ENCODE data around the gene PRRT4.

The PRRT4 gene

DNA sequence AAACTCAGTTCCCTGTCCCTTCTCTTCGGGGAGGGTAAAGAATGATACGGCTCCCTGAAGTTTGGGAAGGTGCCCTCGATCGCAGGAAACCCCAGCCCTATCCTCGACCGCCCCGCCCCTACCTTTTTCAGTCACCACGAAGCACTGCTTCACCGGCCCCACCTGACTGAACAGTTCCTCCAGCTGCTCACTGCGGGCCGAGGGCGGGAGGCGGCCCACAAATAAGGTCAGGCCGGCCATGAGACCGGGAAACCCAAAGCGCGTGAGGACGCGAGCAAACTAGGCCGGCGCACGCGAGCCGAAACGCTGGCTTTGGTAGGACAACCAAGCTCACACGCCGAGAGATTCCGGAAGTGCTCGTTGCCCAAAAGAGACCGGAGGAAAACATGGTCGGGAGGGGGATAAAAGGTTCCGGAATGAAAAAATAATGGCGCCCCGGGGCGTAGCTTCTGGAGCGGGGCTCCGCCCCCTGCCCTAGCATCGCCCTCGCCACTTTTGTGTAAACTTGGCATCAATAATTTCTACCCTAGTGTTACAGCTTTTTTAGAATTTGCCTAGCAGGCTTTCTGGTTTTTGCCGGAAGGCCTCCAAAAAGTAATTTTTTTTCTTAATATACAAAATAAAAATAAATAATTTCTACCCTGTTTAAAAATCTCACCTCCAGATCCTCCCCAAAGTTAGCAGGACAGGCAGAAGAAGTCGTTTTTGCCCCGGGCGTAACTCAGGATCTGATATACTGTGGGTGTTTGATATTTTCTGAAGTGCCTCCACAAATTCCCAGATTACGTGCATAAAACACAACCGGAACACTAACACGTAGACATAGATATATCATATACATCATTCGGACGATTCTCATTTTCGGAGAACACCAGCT is 17.7 kb downstream of the PRRT4 start, which contains the start of gene RBM28:
Gene RBM28 (minus strand): TSS at position 355 of the 877 bp plus-strand sequence. CDS start 115 bp downstream, at position 240.
- peak; percentile 87 for DNase-seq

DNA sequence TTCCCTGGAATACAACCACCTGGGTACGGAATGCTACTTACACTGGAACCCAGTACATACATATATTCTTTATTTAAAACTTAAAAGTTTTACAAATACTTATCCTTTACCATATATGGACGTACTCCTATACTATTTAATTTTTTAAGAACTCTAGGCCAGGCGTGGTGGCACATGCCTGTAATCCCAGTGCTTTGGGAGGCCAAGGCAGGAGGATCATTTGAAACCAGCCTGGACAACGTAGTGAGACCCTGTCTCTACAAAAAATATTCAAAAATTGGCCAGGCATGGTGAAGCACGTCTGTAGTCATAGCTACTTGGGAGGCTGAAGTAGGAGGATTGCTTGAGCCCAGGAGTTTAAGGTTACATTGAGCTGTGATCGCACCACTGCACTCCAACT is 19.8 kb downstream of the PRRT4 start:
- DNase-seq = no peak

DNA sequence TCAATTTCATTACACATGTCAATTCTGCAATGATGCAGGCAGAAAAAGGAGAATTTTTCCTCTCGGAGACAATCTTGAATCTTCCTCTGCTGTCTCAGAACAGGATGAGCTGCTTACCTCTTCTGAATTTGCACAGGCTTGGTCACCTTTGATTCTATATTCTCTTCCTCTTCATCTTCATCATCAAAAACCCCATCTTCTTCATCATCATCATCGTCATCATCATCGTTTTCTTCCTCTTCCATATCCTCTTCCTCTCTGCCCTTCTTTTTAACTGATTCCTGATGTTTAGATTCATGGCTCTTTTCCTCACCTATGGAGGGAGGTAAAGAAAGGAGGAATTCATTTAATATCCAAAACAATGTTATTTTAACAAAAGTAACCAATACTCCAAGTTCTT is 25.8 kb downstream of the PRRT4 start:
- DNase-seq = no peak

DNA sequence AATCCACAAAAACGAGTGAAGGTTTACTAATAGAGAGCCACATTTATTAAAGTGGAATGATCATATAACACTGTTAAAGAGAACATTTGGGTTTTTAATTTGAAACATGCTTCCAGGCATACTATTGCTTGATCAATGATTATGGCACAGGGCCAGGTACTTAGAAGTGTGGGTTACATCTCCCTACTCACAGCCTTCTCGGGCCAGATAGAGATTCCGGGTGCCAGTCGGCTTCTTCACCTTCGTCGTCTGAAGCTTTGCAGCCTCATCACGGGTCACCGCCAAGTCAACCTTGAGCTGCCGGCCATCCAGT is 37.2 kb downstream of the PRRT4 start:
- DNase-seq = no peak

DNA sequence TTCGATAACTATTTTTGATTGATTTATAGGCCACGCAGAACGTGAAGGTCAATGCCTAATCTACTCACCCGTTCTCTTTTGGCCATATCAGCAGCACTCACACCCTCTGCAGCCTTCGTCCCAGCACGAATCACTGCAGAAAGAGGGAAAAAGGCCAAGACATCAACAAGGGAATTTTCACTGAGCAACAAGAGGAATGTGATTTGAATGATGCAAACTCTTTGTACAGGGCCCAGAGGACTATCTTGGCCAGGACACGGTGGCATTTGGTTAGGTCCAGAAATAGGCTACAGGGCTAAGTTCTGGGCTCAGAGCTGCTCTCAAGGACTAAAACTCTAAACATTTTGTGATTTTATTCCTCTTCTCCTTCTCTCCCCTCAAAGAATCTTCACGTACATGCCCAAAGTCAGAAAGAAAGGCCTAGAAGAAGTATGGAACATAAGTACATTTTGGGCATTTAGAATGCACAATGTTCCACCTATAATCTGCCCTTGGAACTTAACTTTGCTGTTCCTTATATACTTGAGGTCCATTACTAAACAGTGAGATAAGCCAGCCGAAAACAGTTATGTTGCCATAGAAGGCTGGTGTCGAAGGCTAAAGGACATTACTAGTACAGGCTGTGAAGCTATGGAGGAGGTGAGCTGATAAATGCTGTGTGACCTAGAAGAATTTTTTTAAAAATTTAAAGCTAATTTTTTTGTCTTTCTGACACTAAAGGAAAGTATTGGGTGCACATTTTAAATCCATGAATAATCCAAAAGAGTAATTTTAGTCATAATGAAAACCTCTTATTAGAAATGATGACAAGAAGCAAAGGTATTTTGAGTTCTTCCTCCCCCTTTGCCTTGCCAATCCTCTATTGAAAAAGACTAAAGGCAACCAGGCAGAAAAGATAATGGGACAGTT is 37.8 kb downstream of the PRRT4 start:
- DNase-seq = no peak

DNA sequence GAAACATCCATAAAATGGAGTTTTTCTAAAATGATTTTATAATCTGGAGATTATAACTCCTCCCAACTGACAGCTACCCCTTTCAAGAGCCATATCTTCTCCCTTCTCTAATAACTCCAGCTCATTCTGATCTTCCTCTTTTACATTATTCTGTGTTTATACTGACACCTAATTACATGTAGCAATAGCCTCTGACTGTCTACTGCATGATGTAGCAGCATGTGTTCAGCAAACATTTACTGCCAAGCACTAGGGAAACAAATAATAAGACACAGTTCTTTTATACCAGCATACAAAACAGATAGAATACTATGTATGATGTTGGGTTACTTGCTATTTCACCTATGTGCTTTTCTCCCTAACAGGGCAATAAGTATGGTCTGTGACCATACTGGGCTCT is 38.5 kb downstream of the PRRT4 start:
- no peak for DNase-seq

DNA sequence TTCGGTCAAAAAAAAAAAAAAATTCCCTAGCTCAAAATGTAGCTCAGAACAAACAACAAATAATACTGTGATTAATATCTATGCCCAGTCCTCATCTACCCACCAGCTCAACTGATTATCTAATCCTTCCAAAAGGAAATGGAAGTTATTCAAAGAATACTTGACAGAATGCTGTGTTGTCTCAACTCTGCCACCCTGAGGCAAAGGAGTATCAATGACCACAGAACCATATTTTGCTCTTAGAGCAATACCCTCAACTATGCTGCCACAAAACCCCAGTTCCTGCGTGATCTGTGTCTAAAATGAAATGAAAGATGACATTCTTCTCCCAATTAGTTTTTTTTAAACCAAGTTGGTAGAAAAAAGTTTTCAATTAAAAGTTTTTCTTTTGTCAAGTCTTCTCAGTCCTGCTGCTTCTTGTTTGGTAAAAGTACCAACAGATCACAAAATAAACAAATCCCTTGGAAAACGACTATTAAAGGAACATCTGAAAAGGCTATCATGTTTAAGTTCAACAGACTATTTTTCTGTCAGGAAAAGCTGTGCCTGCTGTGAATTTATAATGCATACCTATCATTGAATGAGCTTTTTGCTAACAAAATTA is 39.3 kb downstream of the PRRT4 start:
- DNase-seq = no peak

DNA sequence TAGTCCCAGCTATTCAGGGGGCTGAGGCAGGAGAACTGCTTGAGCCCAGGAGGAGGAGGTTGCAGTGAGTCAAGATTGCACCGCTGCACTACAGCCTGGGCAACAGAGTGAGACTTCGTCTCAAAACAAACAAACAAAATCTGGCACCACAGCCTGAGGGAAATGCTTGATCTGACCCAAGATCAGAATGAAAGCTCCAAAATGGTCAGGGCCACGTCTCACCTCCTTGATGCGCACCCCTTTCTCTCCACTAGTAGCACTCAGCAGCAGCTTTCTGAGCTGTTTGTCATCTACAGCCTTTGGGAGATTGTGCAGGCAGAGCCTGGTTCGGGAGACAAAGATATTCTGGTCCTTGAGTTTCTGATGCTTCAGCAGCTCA is 40.5 kb downstream of the PRRT4 start:
- no peak for DNase-seq

DNA sequence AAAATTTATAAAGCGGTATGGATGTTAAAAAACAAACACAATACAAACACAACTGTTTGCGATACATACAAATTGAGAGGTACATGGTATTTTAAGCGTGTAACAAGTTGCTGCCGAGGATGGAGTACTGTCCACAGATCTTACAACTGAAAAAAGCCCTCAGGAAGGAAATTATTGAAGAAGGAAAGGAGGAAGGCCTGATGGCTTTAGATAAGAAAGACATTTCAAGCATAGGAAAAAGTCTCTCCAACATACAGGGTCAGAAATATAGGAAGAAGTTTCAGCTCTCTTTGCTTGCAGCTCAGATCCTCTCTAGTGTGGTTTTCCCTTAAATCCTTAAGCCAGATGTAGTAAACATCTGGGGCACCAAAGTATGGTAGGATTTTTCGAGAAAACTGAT is 42.8 kb downstream of the PRRT4 start:
- no peak for DNase-seq

DNA sequence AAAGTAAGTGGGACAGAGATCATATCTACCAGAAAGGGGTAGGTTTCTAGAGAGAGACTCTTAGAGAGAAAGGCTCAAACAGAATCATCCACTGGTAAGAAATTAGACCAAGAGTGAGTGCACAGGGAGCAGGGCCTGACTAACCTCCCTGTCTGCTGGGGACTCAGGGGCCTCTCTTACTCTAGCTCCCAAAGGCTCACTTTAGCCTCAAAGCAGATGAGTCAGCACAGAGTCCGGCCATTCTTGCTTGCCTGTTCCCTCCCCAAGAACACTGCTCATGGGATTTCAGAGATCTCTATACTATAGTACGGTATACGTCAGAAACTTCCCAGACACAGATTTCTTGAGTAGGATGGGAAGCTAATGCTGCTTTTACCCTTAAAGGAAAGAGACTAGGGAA is 50.5 kb downstream of the PRRT4 start:
- no peak for DNase-seq

DNA sequence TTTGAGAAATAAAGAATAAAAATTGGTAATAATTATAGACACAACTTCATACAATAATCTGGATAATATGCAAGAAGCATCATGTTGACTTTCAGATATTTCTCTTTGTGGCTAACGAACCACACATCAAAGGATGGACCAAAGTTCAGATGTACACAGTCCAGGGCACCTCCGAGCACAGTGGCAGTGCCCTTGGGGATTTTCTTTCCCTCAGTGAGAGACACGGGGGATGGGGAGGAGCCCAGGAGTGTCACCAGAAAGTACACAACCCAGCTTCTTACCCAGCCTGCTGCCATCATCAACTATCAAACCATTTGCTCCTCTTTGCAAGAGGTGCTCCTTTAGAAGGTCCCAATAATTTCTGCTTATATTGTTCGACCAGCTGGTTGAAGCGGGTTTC is 51.0 kb downstream of the PRRT4 start:
- DNase-seq = no peak

DNA sequence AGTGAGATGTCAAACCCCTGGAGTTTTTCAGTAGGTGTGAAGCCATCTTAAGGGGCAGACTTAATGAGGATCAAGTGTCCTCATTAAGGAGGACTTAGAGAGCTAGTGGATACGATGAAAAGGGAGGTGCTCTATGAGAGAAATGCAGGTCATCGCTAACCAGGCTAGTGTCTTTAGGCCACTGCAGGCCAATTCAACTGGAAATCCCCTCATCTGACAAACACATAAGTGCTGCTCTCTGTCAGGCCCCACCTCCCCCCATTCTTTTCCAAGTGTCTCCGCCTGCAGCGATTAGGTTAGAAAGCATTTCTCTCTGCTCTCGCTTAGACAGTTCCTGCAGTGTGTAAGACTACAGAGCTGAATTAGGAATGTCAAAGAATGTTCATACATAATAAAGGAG is 51.5 kb downstream of the PRRT4 start:
- no peak for DNase-seq

DNA sequence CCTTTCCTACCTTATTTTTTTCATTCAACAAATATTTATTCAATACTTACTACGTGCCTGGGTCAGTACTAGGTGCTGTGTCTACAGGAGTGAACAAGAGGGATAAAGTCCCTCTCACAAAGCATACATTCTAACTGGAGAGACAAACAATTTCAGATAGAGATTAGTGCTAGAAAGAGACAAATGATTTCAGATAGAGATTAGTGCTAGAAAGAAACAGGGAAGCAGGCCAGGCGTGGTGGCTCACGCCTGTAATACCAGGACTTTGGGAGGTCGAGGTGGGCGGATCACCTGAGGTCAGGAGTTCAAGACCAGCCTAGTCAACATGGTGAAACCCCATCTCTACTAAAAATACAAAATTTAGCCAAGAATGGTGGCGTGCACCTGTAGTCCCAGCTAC is 52.4 kb downstream of the PRRT4 start:
- DNase-seq = no peak

DNA sequence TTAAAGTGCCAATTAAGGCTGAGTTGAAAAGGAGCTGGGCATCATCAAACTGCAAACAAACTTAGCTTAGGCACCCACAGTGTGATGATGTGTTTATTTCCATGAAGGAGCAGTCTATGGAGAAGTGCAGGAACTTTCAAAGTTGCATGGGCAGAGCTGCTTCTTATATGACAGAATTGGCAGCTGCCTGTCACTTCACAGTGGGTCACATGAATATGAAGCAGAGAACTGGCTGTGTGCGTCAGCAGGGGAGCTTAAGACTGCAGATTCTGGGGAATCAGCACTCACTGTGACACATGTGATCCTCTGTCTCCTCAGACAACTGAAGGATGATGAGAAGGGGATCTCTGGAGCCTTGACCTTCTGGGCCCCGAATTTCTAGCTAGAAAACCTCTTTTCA is 54.4 kb downstream of the PRRT4 start:
- DNase-seq = no peak

DNA sequence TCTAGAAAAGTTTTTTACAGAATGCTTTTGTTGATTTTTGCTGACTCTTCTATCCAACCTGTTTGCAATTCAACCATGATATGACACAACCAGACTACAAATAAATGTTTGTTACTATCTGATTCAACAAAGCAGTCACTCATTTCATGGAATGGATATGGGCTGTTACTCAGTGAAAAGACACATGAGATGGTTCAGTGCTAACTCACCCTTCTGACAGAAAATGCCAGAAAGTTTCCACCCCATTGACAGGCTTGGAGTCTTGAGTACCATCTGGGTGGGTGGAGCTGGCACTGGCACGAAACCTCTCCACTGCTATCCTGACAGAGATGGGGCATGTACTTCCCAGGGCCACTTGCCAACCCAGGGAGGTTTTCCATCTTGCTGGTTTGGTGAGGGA is 57.3 kb downstream of the PRRT4 start:
- no peak for DNase-seq

DNA sequence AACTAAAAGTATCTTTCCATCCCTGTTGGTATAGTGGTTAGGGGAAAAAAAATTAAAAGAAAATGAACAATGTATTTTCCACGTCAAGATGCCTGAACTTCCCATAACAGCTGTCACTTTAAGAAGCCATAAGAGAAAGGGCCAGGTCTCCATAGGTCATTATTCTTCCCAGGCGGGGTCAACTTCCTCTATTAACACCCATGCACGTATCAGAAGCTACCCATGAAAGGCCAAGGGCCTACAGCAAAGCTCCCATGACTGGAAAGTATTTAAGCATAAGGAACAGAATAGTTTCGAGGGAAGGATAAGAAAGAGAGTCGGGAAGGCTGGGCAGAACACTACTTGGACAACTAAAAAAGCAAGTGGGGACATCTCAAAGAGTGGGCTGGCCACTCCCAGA is 57.8 kb downstream of the PRRT4 start:
- no peak for DNase-seq

DNA sequence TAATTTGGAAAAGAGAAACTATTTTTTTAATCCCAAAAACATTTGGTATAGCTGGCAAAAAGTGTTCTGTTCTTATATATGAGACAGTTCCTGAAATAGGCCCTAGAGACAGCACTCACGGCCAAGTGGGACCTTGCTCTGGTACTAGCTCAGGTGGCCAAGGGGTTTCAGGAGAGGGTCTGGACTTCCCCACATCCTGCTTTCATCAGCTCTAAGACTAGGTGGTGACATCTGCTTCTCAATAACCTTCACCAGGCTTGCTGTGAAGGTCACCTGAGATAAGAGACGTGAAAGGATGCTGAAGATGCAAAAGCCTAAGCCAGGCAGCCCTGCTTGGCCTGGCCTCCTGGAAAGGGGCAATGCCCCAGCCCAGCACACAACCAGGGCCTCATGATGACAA is 58.4 kb downstream of the PRRT4 start:
- DNase-seq = no peak

DNA sequence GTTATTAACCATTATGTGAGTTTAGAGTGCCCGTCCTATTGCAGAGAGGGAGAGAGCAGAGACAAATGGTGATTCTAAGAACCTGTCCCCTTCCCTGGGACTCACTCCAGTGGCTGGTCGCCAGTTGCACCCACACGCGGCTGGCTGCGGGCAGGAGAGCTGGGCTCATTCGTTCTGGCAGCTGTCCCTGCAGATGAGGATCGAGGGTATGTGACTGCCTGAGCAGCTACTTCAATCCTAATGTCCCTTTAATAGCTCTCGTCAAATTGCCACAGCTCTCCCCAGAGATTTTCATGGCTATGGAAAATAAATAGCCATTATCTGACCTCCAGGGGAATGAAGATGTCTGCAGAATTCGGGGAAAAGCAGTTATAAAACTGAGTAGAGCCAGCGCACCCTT is 59.4 kb downstream of the PRRT4 start:
- DNase-seq = no peak

Data from stimulated activated CD4-positive, alpha-beta T cell treated with anti-CD3 and anti-CD28 coated beads, Interleukin-1b, Interleukin-23, amount 100 ng/mL, for 48 hours (primary cell).